ENCODE data around the gene PTPN11. TPM values are rescaled to one million over a fixed set of nuclear protein-coding genes. Genes with fewer than 3 reads are reported as not detected.

Gene PTPN11
- total and polyA plus RNA-seq, 4 donors, result 23.3 to 101 (median 44.3) TPM

GRCh38 chr12:112528521-112528920 is 109.8 kb downstream of the PTPN11 start:
- Histone ChIP-seq H3K4me1 (ENCODE audit: control insufficient read depth in 5 of 5, insufficient read depth in 5 of 5, low read length in 5 of 5) (no peaks in the 10 kb centered on the region), H3K4me3 (no peak overlapping the region), H3K9me3 (ENCODE audit: control insufficient read depth in 4 of 4, insufficient read depth in 3 of 4, low read length in 3 of 4) (no peaks in the 10 kb centered on the region), H3K27me3 (ENCODE audit: control insufficient read depth in 3 of 3, insufficient read depth in 3 of 3, low read length in 2 of 3) (no peaks in the 10 kb centered on the region), H3K9ac (ENCODE audit: insufficient read depth in 1 of 2, low read length in 2 of 2) (no peak overlapping the region), H3K36me3 (ENCODE audit: control insufficient read depth in 4 of 4, insufficient read depth in 4 of 4, low read length in 4 of 4) (no peaks in the 10 kb centered on the region), H3K27ac (ENCODE audit: low read depth in 1 of 2, low read length in 1 of 2) (no peak overlapping the region)
- DNase-seq, result no peak
- WGBS, 2 donors, result 96 to 98% methylated on average over 1 of the region's 1 CpG
- no peak for ATAC-seq (ENCODE audit: insufficient read depth, low FRiP score)
- no peak for TF ChIP-seq CTCF (IDR thresholded peaks at IDR 0.05; ENCODE audit: control extremely low read depth, extremely low read depth)

GRCh38 chr12:112530941-112531340 is 112.2 kb downstream of the PTPN11 start:
- no peak overlapping the region for H3K9ac ChIP-seq (ENCODE audit: insufficient read depth in 1 of 2, low read length in 2 of 2)

GRCh38 chr12:112532106-112532505 is 113.4 kb downstream of the PTPN11 start:
- ATAC-seq (ENCODE audit: insufficient read depth, low FRiP score) (no peak), DNase-seq (no peak)
- no peak for TF ChIP-seq CTCF (IDR thresholded peaks at IDR 0.05; ENCODE audit: control extremely low read depth, extremely low read depth)
- Histone ChIP-seq H3K27ac (ENCODE audit: low read depth in 1 of 2, low read length in 1 of 2) (no peak overlapping the region), H3K36me3 (ENCODE audit: control insufficient read depth in 4 of 4, insufficient read depth in 4 of 4, low read length in 4 of 4) (no peaks in the 10 kb centered on the region), H3K4me1 (ENCODE audit: control insufficient read depth in 5 of 5, insufficient read depth in 5 of 5, low read length in 5 of 5) (no peaks in the 10 kb centered on the region), H3K4me3 (no peak overlapping the region), H3K9ac (ENCODE audit: insufficient read depth in 1 of 2, low read length in 2 of 2) (no peak overlapping the region), H3K9me3 (ENCODE audit: control insufficient read depth in 4 of 4, insufficient read depth in 3 of 4, low read length in 3 of 4) (no peaks in the 10 kb centered on the region), H3K27me3 (ENCODE audit: control insufficient read depth in 3 of 3, insufficient read depth in 3 of 3, low read length in 2 of 3) (no peaks in the 10 kb centered on the region)
- WGBS, 2 donors, result 73 to 95% methylated on average over 1 of the region's 1 CpG

More at GRCh38 chr12:112530941-112531340, 112.2 kb downstream of the PTPN11 start:
- Histone ChIP-seq H3K4me1 (ENCODE audit: control insufficient read depth in 5 of 5, insufficient read depth in 5 of 5, low read length in 5 of 5) (no peaks in the 10 kb centered on the region), H3K27ac (ENCODE audit: low read depth in 1 of 2, low read length in 1 of 2) (no peak overlapping the region), H3K27me3 (ENCODE audit: control insufficient read depth in 3 of 3, insufficient read depth in 3 of 3, low read length in 2 of 3) (no peaks in the 10 kb centered on the region), H3K4me3 (no peak overlapping the region), H3K36me3 (ENCODE audit: control insufficient read depth in 4 of 4, insufficient read depth in 4 of 4, low read length in 4 of 4) (no peaks in the 10 kb centered on the region), H3K9me3 (ENCODE audit: control insufficient read depth in 4 of 4, insufficient read depth in 3 of 4, low read length in 3 of 4) (no peaks in the 10 kb centered on the region)
- DNase-seq, result no peak
- ATAC-seq (ENCODE audit: insufficient read depth, low FRiP score), result no peak
- WGBS, 2 donors, result 76 to 79% methylated on average over 2 of the region's 2 CpGs
- no peak for TF ChIP-seq CTCF (IDR thresholded peaks at IDR 0.05; ENCODE audit: control extremely low read depth, extremely low read depth)

GRCh38 chr12:112533528-112533927 is 114.8 kb downstream of the PTPN11 start:
- ATAC-seq (ENCODE audit: insufficient read depth, low FRiP score), result no peak
- H3K27ac ChIP-seq (ENCODE audit: low read depth in 1 of 2, low read length in 1 of 2), result no peak overlapping the region

More at GRCh38 chr12:112533528-112533927, 114.8 kb downstream of the PTPN11 start:
- TF ChIP-seq CTCF (IDR thresholded peaks at IDR 0.05; ENCODE audit: control extremely low read depth, extremely low read depth), result no peak
- WGBS, 2 donors, result 75 to 78% methylated on average over 7 of the region's 7 CpGs
- Histone ChIP-seq H3K4me3 (no peak overlapping the region), H3K27me3 (ENCODE audit: control insufficient read depth in 3 of 3, insufficient read depth in 3 of 3, low read length in 2 of 3) (no peaks in the 10 kb centered on the region), H3K36me3 (ENCODE audit: control insufficient read depth in 4 of 4, insufficient read depth in 4 of 4, low read length in 4 of 4) (no peaks in the 10 kb centered on the region), H3K9me3 (ENCODE audit: control insufficient read depth in 4 of 4, insufficient read depth in 3 of 4, low read length in 3 of 4) (no peaks in the 10 kb centered on the region), H3K9ac (ENCODE audit: insufficient read depth in 1 of 2, low read length in 2 of 2) (no peak overlapping the region), H3K4me1 (ENCODE audit: control insufficient read depth in 5 of 5, insufficient read depth in 5 of 5, low read length in 5 of 5) (no peaks in the 10 kb centered on the region)
- no peak for DNase-seq

Data from lung (tissue), 12 donors.